Right atrium auricular region (tissue), 2 donors: Measurements from ENCODE around the gene NRF1. TPM values are rescaled to one million over a fixed set of nuclear protein-coding genes. Genes with fewer than 3 reads are reported as not detected.

Experiments used
- DNase-seq: peaks from one replicate; pipeline ENCODE4 v3.0.0-alpha.2; 2019; ENCODE audit warnings: low spot score
- H3K27ac ChIP-seq, 2 donors: fragments of 200-600 bp; sonication (generic); 1 replicate in 1 of 2; 2 replicates in 1 of 2; pipeline ENCODE4 v1.5.1; 2016 to 2019
- H3K27me3 ChIP-seq, 2 donors: fragments of 200-600 bp; sonication (generic); one replicate each; pipeline versions ENCODE4 v1.5.1 to v1.6.0; 2017 to 2019
- H3K36me3 ChIP-seq: fragments of 200-600 bp; sonication (generic); one replicate; pipeline ENCODE4 v1.5.1; 2016
- H3K4me1 ChIP-seq, 2 donors: fragments of 200-600 bp; sonication (generic); one replicate each; pipeline versions ENCODE4 v1.5.1 to v1.6.0; 2017 to 2019
- H3K4me3 ChIP-seq, 2 donors: fragments of 200-600 bp; sonication (generic); 1 replicate in 1 of 2; 2 replicates in 1 of 2; pipeline ENCODE4 v1.5.1; 2017 to 2019; ENCODE audit warnings: mild to moderate bottlenecking in 1 of 2, moderate library complexity in 1 of 2
- H3K9me3 ChIP-seq, 2 donors: fragments of 200-600 bp; sonication (generic); one replicate each; pipeline ENCODE4 v1.5.1; 2019
- CTCF ChIP-seq, 2 donors: fragments of 200-600 bp; sonication (generic); IDR thresholded peaks; one replicate each; pipeline ENCODE4 v1.5.1; 2019; ENCODE audit warnings: antibody characterized with exemption in 2 of 2
- total RNA-seq, 2 donors: library from RNA; depleted of rRNA; stranded (reverse); fragments of >200 nt; gene quantifications; one replicate each; pipeline ENCODE4 v1.1.0, GENCODE V29; 2016

Gene NRF1
- total RNA-seq, 2 donors from 2014 or later: 14.9 to 21.2 TPM

GRCh38 chr7:129740574-129741410, 129.3 kb downstream of the NRF1 start:
- Histone ChIP-seq H3K9me3 (no peaks in the 10 kb centered on the region), H3K36me3 (no peaks in the 10 kb centered on the region), H3K4me3 (no peak overlapping the region), H3K4me1 (peaks cover 0 to 33% of the 10 kb centered on the region in 2 donors), H3K27ac (peak overlapping the region in 1 of 2 donors; percentile 65), H3K27me3 (no peaks in the 10 kb centered on the region)
- no peak for TF ChIP-seq CTCF (IDR thresholded peaks at IDR 0.05)
- no peak for DNase-seq

- peak overlapping the region in 1 of 2 donors; percentile 65 for H3K27ac ChIP-seq
- no peaks in the 10 kb centered on the region for H3K36me3 ChIP-seq
- no peak for TF ChIP-seq CTCF (IDR thresholded peaks at IDR 0.05)
- H3K27me3 ChIP-seq: no peaks in the 10 kb centered on the region
- no peak overlapping the region for H3K4me3 ChIP-seq
- H3K4me1 ChIP-seq: peaks cover 0 to 33% of the 10 kb centered on the region in 2 donors
- no peaks in the 10 kb centered on the region for H3K9me3 ChIP-seq
- no peak for DNase-seq
These were observed 130.3 kb downstream of the NRF1 start for GRCh38 chr7:129741743-129742213.

GRCh38 chr7:129742256-129742655, 130.7 kb downstream of the NRF1 start:
- no peak for DNase-seq
- H3K9me3 ChIP-seq: no peaks in the 10 kb centered on the region
- H3K27me3 ChIP-seq: no peaks in the 10 kb centered on the region
- H3K36me3 ChIP-seq: peaks cover 3% of the 10 kb centered on the region
- no peak for TF ChIP-seq CTCF (IDR thresholded peaks at IDR 0.05)
- no peak overlapping the region for H3K4me3 ChIP-seq
- peaks cover 0 to 33% of the 10 kb centered on the region in 2 donors for H3K4me1 ChIP-seq
- H3K27ac ChIP-seq: peak overlapping the region in 1 of 2 donors; percentile 65

- Histone ChIP-seq H3K9me3 (no peaks in the 10 kb centered on the region), H3K36me3 (peaks cover 9% of the 10 kb centered on the region), H3K4me1 (peaks cover 0 to 4% of the 10 kb centered on the region in 2 donors), H3K27me3 (no peaks in the 10 kb centered on the region), H3K4me3 (no peak overlapping the region), H3K27ac (no peak overlapping the region)
- DNase-seq: no peak
- TF ChIP-seq CTCF (IDR thresholded peaks at IDR 0.05): no peak
These were observed 135.5 kb downstream of the NRF1 start for GRCh38 chr7:129746857-129747529.

GRCh38 chr7:129748356-129749109, 137.0 kb downstream of the NRF1 start:
- no peaks in the 10 kb centered on the region for H3K9me3 ChIP-seq
- H3K36me3 ChIP-seq: peaks cover 9% of the 10 kb centered on the region
- H3K4me1 ChIP-seq: no peaks in the 10 kb centered on the region
- no peak overlapping the region for H3K4me3 ChIP-seq
- no peaks in the 10 kb centered on the region for H3K27me3 ChIP-seq
- no peak overlapping the region for H3K27ac ChIP-seq
- TF ChIP-seq CTCF (IDR thresholded peaks at IDR 0.05): no peak
- no peak for DNase-seq
